Spleen (tissue), 11 donors: ENCODE results near the gene LORICRIN. TPM values are rescaled to one million over a fixed set of nuclear protein-coding genes. Genes with fewer than 3 reads are reported as not detected.

ENCODE experiments used
- DNase-seq: peaks from one replicate; pipeline ENCODE4 v3.0.0-alpha.2; 2020
- H3K27ac ChIP-seq, 8 donors: fragments of 200-600 bp; sonication (generic) in 7 of 8; 1 replicate in 4 of 8; 2 replicates in 4 of 8; pipeline versions ENCODE4 v1.5.0 to v1.8.0; 2016 to 2021; ENCODE audit warnings: inconsistent platforms in 4 of 8, mild to moderate bottlenecking in 4 of 8, moderate library complexity in 1 of 8
- H3K27me3 ChIP-seq, 7 donors: fragments of 200-600 bp; sonication (generic) in 6 of 7; replicated peaks in 1 of 7; 1 replicate in 4 of 7; 2 replicates in 3 of 7; pipeline versions ENCODE4 v1.5.0 to v1.8.0; 2016 to 2021; ENCODE audit warnings: inconsistent platforms in 3 of 7, mild to moderate bottlenecking in 1 of 7
- H3K36me3 ChIP-seq, 6 donors: fragments of 200-600 bp; sonication (generic) in 5 of 6; 1 replicate in 4 of 6; 2 replicates in 2 of 6; pipeline versions ENCODE4 v1.5.0 to v1.8.0; 2016 to 2021; ENCODE audit warnings: inconsistent platforms in 2 of 6
- H3K4me1 ChIP-seq, 6 donors: fragments of 200-600 bp; sonication (generic) in 5 of 6; 1 replicate in 3 of 6; 2 replicates in 3 of 6; pipeline versions ENCODE4 v1.5.0 to v1.8.0; 2016 to 2021; ENCODE audit warnings: inconsistent platforms in 3 of 6
- H3K4me3 ChIP-seq, 8 donors: fragments of 200-600 bp; sonication (generic) in 7 of 8; 1 replicate in 4 of 8; 2 replicates in 4 of 8; pipeline versions ENCODE4 v1.5.0 to v1.8.0; 2016 to 2021; ENCODE audit warnings: inconsistent platforms in 4 of 8, mild to moderate bottlenecking in 4 of 8, moderate library complexity in 2 of 8
- H3K9me3 ChIP-seq, 8 donors: fragments of 200-600 bp; sonication (generic) in 7 of 8; 1 replicate in 4 of 8; 2 replicates in 4 of 8; pipeline versions ENCODE4 v1.5.0 to v1.8.0; 2016 to 2021; ENCODE audit warnings: inconsistent platforms in 4 of 8
- CTCF ChIP-seq, 11 experiments: fragments of 200-600 bp in 7 of 11; fragments of 450-650 bp in 4 of 11; sonication (generic) in 4 of 11; IDR thresholded peaks in 8 of 11; conservative IDR thresholded peaks in 3 of 11; 1 replicate in 7 of 11; 2 replicates in 4 of 11; pipeline versions ENCODE4 v1.4.0 to v1.8.0; 2016 to 2021; ENCODE audit warnings: antibody characterized with exemption in 11 of 11, inconsistent platforms in 4 of 11, mild to moderate bottlenecking in 1 of 11
- POLR2A ChIP-seq, 3 donors: fragments of 450-650 bp; IDR thresholded peaks; one replicate each; pipeline ENCODE4 v1.5.1; 2017; ENCODE audit warnings: antibody characterized with exemption in 3 of 3, mild to moderate bottlenecking in 1 of 3
- POLR2AphosphoS5 ChIP-seq, 3 donors: sonication (generic); formaldehyde crosslinking; IDR thresholded peaks; one replicate each; pipeline ENCODE4 v1.5.1; 2017; ENCODE audit warnings: antibody characterized with exemption in 3 of 3
- WGBS, 5 donors: extraction: QIAGEN DNeasy Blood & Tissue Kit in 3 of 5; methylation state at CpG; one replicate each; pipeline versions ENCODE4 v1.1.5 to v1.1.7; 2013 to 2018; 5-methylcytosine and 5-hydroxymethylcytosine counted together
- intact Hi-C: fragments of 100-400 bp; cut with DNase I; formaldehyde crosslinking; loops from one replicate; pipeline ENCODE4 v1.15.0; 2023; ENCODE audit warnings: low total_unique reads
- polyA plus RNA-seq, 3 donors: library from polyadenylated mRNA; stranded (reverse); fragments of 200-250 nt; gene quantifications; one replicate each; pipeline ENCODE4 v1.2.1, GENCODE V29; 2013
- total RNA-seq, 7 donors: library from RNA; depleted of rRNA in 3 of 7; stranded (reverse); fragments of >200 nt in 3 of 7; fragmentation: NEBNext Ultra II Directional in 4 of 7; extraction: Animal tissue kit (Norgen Biotek cat#: 25700) in 4 of 7; gene quantifications; one replicate each; pipeline versions ENCODE4 v1.1.0 to v1.2.1, GENCODE V29; 2016 to 2021
- donor health status: healthy with polysubstance abuse.
- donor health status: DM: no; HTN: no; CAD: no; lungs with moderate emphysema.
- donor health status: DM: no; HTN: no; CAD: no.
- donor health status: Bipolar disorder and iron deficiency.
- donor health status: healthy.
- donor health status: DM: no; HTN: no; CAD: no.
- donor health status: DM: yes; HTN: yes; CAD: no.

The LORICRIN gene
- total and polyA plus RNA-seq, 10 donors, result 0.38 to 0.83 (median 0.53) TPM; not detected in 7

GRCh38 chr1:153309441-153309840, 50.0 kb downstream of the LORICRIN start:
- WGBS, 5 donors, result 56 to 82% (median 76%) methylated on average over 2 of the region's 2 CpGs
- no peak for DNase-seq

GRCh38 chr1:153310526-153310925, 51.0 kb downstream of the LORICRIN start:
- no peak for TF ChIP-seq POLR2A (IDR thresholded peaks at IDR 0.05)
- TF ChIP-seq POLR2AphosphoS5 (IDR thresholded peaks at IDR 0.05), result no peak
- TF ChIP-seq CTCF (IDR thresholded peaks at IDR 0.05 in 8 of 11, conservative IDR thresholded peaks at IDR 0.05 in 3 of 11), result no peak
- Histone ChIP-seq H3K4me1 (no peaks in the 10 kb centered on the region), H3K36me3 (no peaks in the 10 kb centered on the region), H3K27ac (no peak overlapping the region), H3K4me3 (no peak overlapping the region), H3K9me3 (peaks cover 0 to 4% (median 0%) of the 10 kb centered on the region in 8 donors), H3K27me3 (peaks cover 0 to 17% (median 0%) of the 10 kb centered on the region in 7 donors)
- WGBS, 5 donors, result 64 to 77% (median 69%) methylated on average over 7 of the region's 7 CpGs
- no peak for DNase-seq
- intact Hi-C loops, result no loop called here

More at GRCh38 chr1:153309441-153309840, 50.0 kb downstream of the LORICRIN start:
- H3K27me3 ChIP-seq, result peaks cover 0 to 17% (median 0%) of the 10 kb centered on the region in 7 donors
- no peak overlapping the region for H3K27ac ChIP-seq
- H3K4me3 ChIP-seq, result no peak overlapping the region
- no peaks in the 10 kb centered on the region for H3K4me1 ChIP-seq
- no peaks in the 10 kb centered on the region for H3K36me3 ChIP-seq
- H3K9me3 ChIP-seq, result peaks cover 0 to 2% (median 0%) of the 10 kb centered on the region in 8 donors
- no peak for TF ChIP-seq POLR2AphosphoS5 (IDR thresholded peaks at IDR 0.05)
- intact Hi-C loops, result no loop called here

Other genes starting within 250 kb of the LORICRIN start
- not detected for gene SPRR1B, start 228.5 kb upstream of the LORICRIN start, total RNA-seq
- gene SPRR1B, start 228.5 kb upstream of the LORICRIN start, polyA plus RNA-seq, result 1 to 10 TPM in 1 of 3 donors, under 1 TPM in 1, not detected in 1; 0.30 to 1.2 TPM
- gene SPRR2D, start 218.6 kb upstream of the LORICRIN start, total RNA-seq, result not detected
- gene SPRR2D, start 218.6 kb upstream of the LORICRIN start, polyA plus RNA-seq, result 1 to 10 TPM in 1 of 3 donors, not detected in 2; 1.1 TPM
- gene SPRR2A, start 202.2 kb upstream of the LORICRIN start, total RNA-seq, result not detected
- gene SPRR2A, start 202.2 kb upstream of the LORICRIN start, polyA plus RNA-seq, result 1 to 10 TPM in 1 of 3 donors, under 1 TPM in 1, not detected in 1; 0.30 to 2.2 TPM
- gene SPRR2B, start 188.1 kb upstream of the LORICRIN start, total RNA-seq, result not detected
- gene SPRR2B, start 188.1 kb upstream of the LORICRIN start, polyA plus RNA-seq, result not detected
- not detected for gene SPRR2E, start 165.2 kb upstream of the LORICRIN start, total RNA-seq
- under 1 TPM in 1 of 3 donors, not detected in 2; 0.45 TPM for gene SPRR2E, start 165.2 kb upstream of the LORICRIN start, polyA plus RNA-seq
- not detected for gene SPRR2F, start 146.2 kb upstream of the LORICRIN start, total RNA-seq
- not detected for gene SPRR2F, start 146.2 kb upstream of the LORICRIN start, polyA plus RNA-seq
- not detected for gene SPRR2G, start 108.8 kb upstream of the LORICRIN start, total RNA-seq
- not detected for gene SPRR2G, start 108.8 kb upstream of the LORICRIN start, polyA plus RNA-seq
- gene LELP1, start 56.3 kb upstream of the LORICRIN start, total RNA-seq, result not detected
- gene LELP1, start 56.3 kb upstream of the LORICRIN start, polyA plus RNA-seq, result not detected
- not detected for gene PRR9, start 42.1 kb upstream of the LORICRIN start, total RNA-seq
- not detected for gene PRR9, start 42.1 kb upstream of the LORICRIN start, polyA plus RNA-seq
- gene PGLYRP3, start 53.3 kb downstream of the LORICRIN start, total RNA-seq, result not detected
- not detected for gene PGLYRP3, start 53.3 kb downstream of the LORICRIN start, polyA plus RNA-seq
- gene PGLYRP4, start 89.2 kb downstream of the LORICRIN start, total RNA-seq, result not detected
- under 1 TPM in 1 of 3 donors, not detected in 2; 0.18 TPM for gene PGLYRP4, start 89.2 kb downstream of the LORICRIN start, polyA plus RNA-seq
- gene S100A9, start 98.2 kb downstream of the LORICRIN start, total RNA-seq, result 1,000 to 10,000 TPM in 6 of 7 donors, 100 to 1,000 TPM in 1; 961 to 6,984 (median 2,755) TPM
- gene S100A9, start 98.2 kb downstream of the LORICRIN start, polyA plus RNA-seq, result 1,000 to 10,000 TPM in 2 of 3 donors, 100 to 1,000 TPM in 1; 947 to 4,509 (median 1,446) TPM
- gene S100A12, start 115.9 kb downstream of the LORICRIN start, total RNA-seq, result 1,000 to 10,000 TPM in 1 of 7 donors, 100 to 1,000 TPM in 6; 138 to 1,354 (median 270) TPM
- 100 to 1,000 TPM; 126 to 567 (median 139) TPM for gene S100A12, start 115.9 kb downstream of the LORICRIN start, polyA plus RNA-seq
- 1,000 to 10,000 TPM in 6 of 7 donors, 100 to 1,000 TPM in 1; 983 to 7,676 (median 1,629) TPM for gene S100A8, start 131.4 kb downstream of the LORICRIN start, total RNA-seq
- gene S100A8, start 131.4 kb downstream of the LORICRIN start, polyA plus RNA-seq, result 1,000 to 10,000 TPM in 2 of 3 donors, 100 to 1,000 TPM in 1; 756 to 2,335 (median 1,287) TPM
- gene S100A7A, start 156.8 kb downstream of the LORICRIN start, total RNA-seq, result not detected
- not detected for gene S100A7A, start 156.8 kb downstream of the LORICRIN start, polyA plus RNA-seq
- gene S100A7, start 201.0 kb downstream of the LORICRIN start, total RNA-seq, result not detected
- not detected for gene S100A7, start 201.0 kb downstream of the LORICRIN start, polyA plus RNA-seq